ENCODE results near the gene DGKI. TPM values are rescaled to one million over a fixed set of nuclear protein-coding genes. Genes with fewer than 3 reads are reported as not detected.

Gene DGKI
- total RNA-seq, 1 donor from 2014 or later: 5.5 TPM

DNA sequence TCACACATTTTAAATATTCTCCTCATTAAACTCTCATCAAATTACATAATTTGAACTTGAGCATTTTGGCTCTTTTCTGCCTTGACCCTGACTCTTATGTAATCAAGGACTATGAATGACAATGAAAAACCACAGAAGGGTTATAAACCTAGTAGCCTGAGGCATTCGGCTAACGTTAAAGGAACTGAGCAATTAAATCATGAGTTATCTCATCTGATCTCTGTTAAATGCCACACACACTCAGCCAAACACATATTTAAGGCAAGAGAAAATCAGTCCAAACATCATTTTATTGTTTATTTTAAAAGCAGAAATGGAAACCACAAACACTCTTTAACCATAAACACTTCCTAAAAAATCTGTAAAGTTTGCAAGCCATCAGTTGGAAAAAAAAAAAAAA, 204.3 kb downstream of the DGKI start:
- H3K4me1 Mint-ChIP-seq: no peaks in the 10 kb centered on the region
- H3K9me3 ChIP-seq (ENCODE audit: low read depth): no peaks in the 10 kb centered on the region
- H3K4me2 ChIP-seq: no peak overlapping the region
- no peaks in the 10 kb centered on the region for H3K27me3 ChIP-seq
- H3K27ac ChIP-seq: no peak overlapping the region
- no peak overlapping the region for H3K4me3 ChIP-seq
- H3K36me3 ChIP-seq: no peaks in the 10 kb centered on the region
- no peaks in the 10 kb centered on the region for H4K20me1 ChIP-seq (ENCODE audit: low read depth)
- H3K36me3 Mint-ChIP-seq: no peaks in the 10 kb centered on the region
- H3K4me1 ChIP-seq: no peaks in the 10 kb centered on the region
- no peaks in the 10 kb centered on the region for H3F3A ChIP-seq (ENCODE audit: low read depth)
- no peaks in the 10 kb centered on the region for H3K79me2 ChIP-seq (ENCODE audit: low read depth)
- H3K9me3 Mint-ChIP-seq: peaks cover 5% of the 10 kb centered on the region
- H3K9ac ChIP-seq: no peak overlapping the region
- H2AFZ ChIP-seq (replicated peaks): no peak overlapping the region
- no peak overlapping the region for H3K4me3 Mint-ChIP-seq
- no peak for DNase-seq (ENCODE audit: low spot score)
- no peak overlapping the region for H3K27ac Mint-ChIP-seq
- TF ChIP-seq CTCF (IDR thresholded peaks at IDR 0.05) (no peak), EZH2phosphoT487 (IDR thresholded peaks at IDR 0.05) (no peak), EZH2 (IDR thresholded peaks at IDR 0.05) (no peak)
- H3K27me3 Mint-ChIP-seq (ENCODE audit: insufficient read depth, low read depth): peaks cover 4% of the 10 kb centered on the region

DNA sequence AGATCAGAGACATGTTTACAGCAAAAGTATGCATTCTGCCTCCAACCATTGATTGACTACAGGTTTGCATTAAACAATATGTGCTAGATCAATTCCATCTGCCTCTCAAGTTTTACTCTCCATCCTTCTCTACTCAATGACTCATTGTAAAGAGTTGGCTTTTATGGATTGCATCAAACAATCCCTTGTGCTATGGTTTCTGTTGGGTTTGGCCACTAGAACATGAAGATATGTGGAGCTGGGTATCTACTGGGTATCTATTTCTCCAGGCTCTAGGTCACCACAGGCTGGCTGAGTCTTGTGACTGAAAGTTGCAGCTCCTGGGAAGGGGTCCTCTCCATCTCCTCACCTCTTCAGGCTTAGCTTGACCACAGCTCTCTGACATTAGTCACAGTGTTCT, 204.7 kb downstream of the DGKI start:
- Histone ChIP-seq H4K20me1 (ENCODE audit: low read depth) (no peaks in the 10 kb centered on the region), H3K36me3 (no peaks in the 10 kb centered on the region), H3K4me1 (no peaks in the 10 kb centered on the region), H3F3A (ENCODE audit: low read depth) (no peaks in the 10 kb centered on the region), H3K4me3 (no peak overlapping the region), H3K9me3 (ENCODE audit: low read depth) (no peaks in the 10 kb centered on the region), H3K79me2 (ENCODE audit: low read depth) (no peaks in the 10 kb centered on the region), H3K27me3 (no peaks in the 10 kb centered on the region), H3K27ac (no peak overlapping the region), H2AFZ (replicated peaks) (no peak overlapping the region), H3K4me2 (no peak overlapping the region), H3K9ac (no peak overlapping the region)
- Mint-ChIP-seq H3K4me1 (no peaks in the 10 kb centered on the region), H3K27me3 (ENCODE audit: insufficient read depth, low read depth) (peaks cover 4% of the 10 kb centered on the region), H3K27ac (no peak overlapping the region), H3K9me3 (peaks cover 5% of the 10 kb centered on the region), H3K4me3 (no peak overlapping the region), H3K36me3 (no peaks in the 10 kb centered on the region)
- TF ChIP-seq EZH2phosphoT487 (IDR thresholded peaks at IDR 0.05) (no peak), EZH2 (IDR thresholded peaks at IDR 0.05) (no peak), CTCF (IDR thresholded peaks at IDR 0.05) (no peak)
- no peak for DNase-seq (ENCODE audit: low spot score)

DNA sequence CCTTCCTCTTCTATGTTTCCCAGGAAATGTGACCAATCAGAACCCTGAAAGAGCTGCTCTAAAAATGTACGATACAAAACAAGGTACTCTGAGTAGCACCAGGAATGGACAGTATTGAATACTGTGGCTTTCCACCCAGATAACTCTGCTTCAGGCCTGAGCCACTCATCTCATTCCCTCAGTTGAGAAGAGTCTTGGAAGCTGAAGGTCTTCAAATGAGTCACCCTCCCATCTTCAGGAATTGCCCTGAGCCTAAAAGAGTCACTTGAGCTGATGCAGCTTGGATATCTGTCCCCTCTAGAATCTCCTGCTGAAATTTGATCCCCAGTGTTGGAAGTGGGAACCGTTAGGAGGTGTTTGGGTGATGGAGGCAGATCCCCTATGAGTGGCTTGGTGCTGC, 210.4 kb downstream of the DGKI start:
- H3K27ac Mint-ChIP-seq: no peak overlapping the region
- Histone ChIP-seq H3K79me2 (ENCODE audit: low read depth) (no peaks in the 10 kb centered on the region), H3K4me2 (no peak overlapping the region), H3K9ac (no peak overlapping the region), H4K20me1 (ENCODE audit: low read depth) (no peaks in the 10 kb centered on the region), H3F3A (ENCODE audit: low read depth) (no peaks in the 10 kb centered on the region), H2AFZ (replicated peaks) (no peak overlapping the region), H3K27ac (no peak overlapping the region), H3K4me3 (no peak overlapping the region), H3K36me3 (no peaks in the 10 kb centered on the region), H3K27me3 (no peaks in the 10 kb centered on the region), H3K4me1 (no peaks in the 10 kb centered on the region), H3K9me3 (ENCODE audit: low read depth) (no peaks in the 10 kb centered on the region)
- H3K36me3 Mint-ChIP-seq: no peaks in the 10 kb centered on the region
- TF ChIP-seq EZH2phosphoT487 (IDR thresholded peaks at IDR 0.05) (no peak), EZH2 (IDR thresholded peaks at IDR 0.05) (no peak), CTCF (IDR thresholded peaks at IDR 0.05) (no peak)
- H3K9me3 Mint-ChIP-seq: peaks cover 2% of the 10 kb centered on the region
- no peaks in the 10 kb centered on the region for H3K4me1 Mint-ChIP-seq
- H3K27me3 Mint-ChIP-seq (ENCODE audit: insufficient read depth, low read depth): peaks cover 6% of the 10 kb centered on the region
- DNase-seq (ENCODE audit: low spot score): no peak
- no peak overlapping the region for H3K4me3 Mint-ChIP-seq

All from neural progenitor cell (in vitro differentiated cells).